Hepatocyte (in vitro differentiated cells): Measurements from ENCODE around the gene COL13A1. TPM values are rescaled to one million over a fixed set of nuclear protein-coding genes. Genes with fewer than 3 reads are reported as not detected.
A peak's percentile ranks its signal among the peaks of the same experiment; 100 is the strongest.

Source experiments
- DNase-seq: peaks from one replicate; pipeline ENCODE4 v3.0.0-alpha.2; 2016; ENCODE audit warnings: low spot score
- H2AFZ ChIP-seq: fragments of 200-600 bp; sonication (generic); 2 replicates; pipeline ENCODE4 v1.6.0; 2016; ENCODE audit warnings: antibody characterized with exemption, mild to moderate bottlenecking
- H3K27ac ChIP-seq: fragments of 200-600 bp; sonication (generic); 2 replicates; pipeline ENCODE4 v1.5.1; 2016; ENCODE audit warnings: mild to moderate bottlenecking
- H3K27me3 ChIP-seq: fragments of 200-600 bp; sonication (generic); 2 replicates; pipeline ENCODE4 v1.6.1; 2016
- H3K36me3 ChIP-seq: fragments of 200-600 bp; sonication (generic); replicated peaks from 2 replicates; pipeline ENCODE4 v1.5.1; 2016; ENCODE audit warnings: low read depth; ENCODE audit not compliant: insufficient read depth
- H3K4me1 ChIP-seq: fragments of 200-600 bp; sonication (generic); 2 replicates; pipeline ENCODE4 v1.5.1; 2016; ENCODE audit warnings: mild to moderate bottlenecking, moderate library complexity; ENCODE audit not compliant: insufficient read depth
- H3K4me2 ChIP-seq: fragments of 200-600 bp; sonication (generic); 2 replicates; pipeline ENCODE4 v1.6.0; 2016
- H3K4me3 ChIP-seq: fragments of 200-600 bp; sonication (generic); 2 replicates; pipeline ENCODE4 v1.5.1; 2016; ENCODE audit warnings: mild to moderate bottlenecking
- H3K79me2 ChIP-seq: fragments of 200-600 bp; sonication (generic); 2 replicates; pipeline ENCODE4 v1.6.0; 2017; ENCODE audit warnings: mild to moderate bottlenecking
- H3K9me2 ChIP-seq: fragments of 200-600 bp; sonication (generic); replicated peaks from 2 replicates; pipeline ENCODE4 v1.6.0; 2017; ENCODE audit warnings: mild to moderate bottlenecking; ENCODE audit not compliant: insufficient read depth
- H3K9me3 ChIP-seq: fragments of 200-600 bp; sonication (generic); 2 replicates; pipeline ENCODE4 v1.5.1; 2016; ENCODE audit warnings: low read depth, mild to moderate bottlenecking
- H4K20me1 ChIP-seq: fragments of 200-600 bp; sonication (generic); 2 replicates; pipeline ENCODE4 v1.6.0; 2016; ENCODE audit warnings: mild to moderate bottlenecking; ENCODE audit not compliant: insufficient read depth, poor library complexity, severe bottlenecking
- CTCF ChIP-seq: fragments of 200-600 bp; sonication (generic); IDR thresholded peaks from 2 replicates; pipeline ENCODE4 v1.5.1; 2016; ENCODE audit warnings: antibody characterized with exemption, mild to moderate bottlenecking; ENCODE audit not compliant: poor library complexity
- EZH2 ChIP-seq: fragments of 200-600 bp; sonication (generic); IDR thresholded peaks from 2 replicates; pipeline ENCODE4 v1.6.1; 2016; ENCODE audit warnings: antibody characterized with exemption, mild to moderate bottlenecking, borderline replicate concordance
- EZH2phosphoT487 ChIP-seq: fragments of 200-600 bp; sonication (generic); IDR thresholded peaks from one replicate; pipeline ENCODE4 v1.6.1; 2018; ENCODE audit warnings: antibody characterized with exemption, mild to moderate bottlenecking, low read depth, moderate library complexity; ENCODE audit not compliant: unreplicated experiment, severe bottlenecking
- WGBS: methylation state at CpG from one replicate; pipeline ENCODE4 v1.1.6; 2016; ENCODE audit warnings: low lambda C conversion rate; ENCODE audit errors: missing lambda C conversion rate; 5-methylcytosine and 5-hydroxymethylcytosine counted together
- polyA plus RNA-seq: library from polyadenylated mRNA; unstranded; fragments of >200 nt; fragmentation: Nextera tagmentation; extraction: Ambion mirVana; gene quantifications from 2 replicates; pipeline ENCODE4 v1.2.1, GENCODE V29; 2016
- total RNA-seq: library from RNA; depleted of rRNA; stranded (reverse); fragments of >200 nt; gene quantifications from 2 replicates; pipeline ENCODE4 v1.2.3, GENCODE V29; 2014

Gene COL13A1
- total and polyA plus RNA-seq, 2 experiments from 2014 or later = 4.5 to 8.5 TPM

- H3K9me3 ChIP-seq = no peaks in the 10 kb centered on the region
- peak overlapping the region; percentile 61 for H3K27ac ChIP-seq
- 73% methylated on average over 10 of the region's 10 CpGs for WGBS
- peaks cover 12% of the 10 kb centered on the region for H3K4me1 ChIP-seq
- TF ChIP-seq EZH2 (no peak), CTCF (no peak), EZH2phosphoT487 (no peak)
- peak; percentile 58 for DNase-seq
- no peaks in the 10 kb centered on the region for H4K20me1 ChIP-seq
- H3K9me2 ChIP-seq = no peaks in the 10 kb centered on the region
- H3K79me2 ChIP-seq = no peaks in the 10 kb centered on the region
- peak overlapping the region; percentile 23 for H3K4me2 ChIP-seq
- no peak overlapping the region for H3K4me3 ChIP-seq
- H3K27me3 ChIP-seq = no peaks in the 10 kb centered on the region
- H2AFZ ChIP-seq = no peak overlapping the region
- no peaks in the 10 kb centered on the region for H3K36me3 ChIP-seq
Measured at GRCh38 chr10:69854511-69855345, 53.0 kb downstream of the COL13A1 start.

GRCh38 chr10:69855346-69856111 lies 53.8 kb downstream of the COL13A1 start:
- Histone ChIP-seq H3K9me3 (no peaks in the 10 kb centered on the region), H3K9me2 (no peaks in the 10 kb centered on the region), H2AFZ (no peak overlapping the region), H3K79me2 (no peaks in the 10 kb centered on the region), H3K4me1 (peaks cover 12% of the 10 kb centered on the region), H3K4me3 (no peak overlapping the region), H4K20me1 (no peaks in the 10 kb centered on the region), H3K4me2 (no peak overlapping the region), H3K27me3 (no peaks in the 10 kb centered on the region), H3K27ac (peak overlapping the region; percentile 64), H3K36me3 (no peaks in the 10 kb centered on the region)
- 66% methylated on average over 6 of the region's 6 CpGs for WGBS
- DNase-seq = peak; percentile 61
- no peak for TF ChIP-seq CTCF

DNA sequence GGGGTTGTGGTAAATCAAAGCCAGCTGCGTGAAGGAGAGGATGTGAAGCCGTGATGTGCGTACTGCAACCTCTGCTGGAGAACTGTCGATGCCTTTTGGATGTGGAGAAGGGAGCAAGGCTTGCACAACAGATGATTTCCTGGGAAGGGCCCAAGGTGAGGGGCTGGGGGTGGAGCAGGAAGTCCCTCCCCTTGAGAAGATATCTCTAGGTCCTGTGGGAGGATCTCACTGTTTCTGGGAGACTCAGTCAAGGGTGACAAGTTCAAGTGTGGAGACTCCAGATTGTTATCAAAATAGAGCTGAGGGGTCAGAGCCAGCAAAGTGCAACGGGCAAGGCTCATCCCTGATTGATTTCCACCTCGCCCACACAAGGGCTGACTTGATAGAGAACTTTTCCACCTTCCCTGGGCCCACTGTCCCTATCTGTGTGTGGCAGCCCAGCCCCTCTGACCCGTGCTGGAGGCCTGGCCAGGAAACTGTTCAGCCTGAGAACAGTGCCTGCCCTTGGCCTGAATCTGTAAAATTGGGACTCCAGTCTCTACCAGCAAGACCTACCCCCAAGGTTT lies 55.0 kb downstream of the COL13A1 start:
- WGBS = 60% methylated on average over 7 of the region's 7 CpGs
- H3K27ac ChIP-seq = peak overlapping the region; percentile 21
- no peak for TF ChIP-seq EZH2phosphoT487
- no peak for TF ChIP-seq EZH2
- no peak for TF ChIP-seq CTCF
- no peaks in the 10 kb centered on the region for H3K9me2 ChIP-seq
- H3K79me2 ChIP-seq = no peaks in the 10 kb centered on the region
- H2AFZ ChIP-seq = no peak overlapping the region
- H3K4me1 ChIP-seq = peaks cover 5% of the 10 kb centered on the region
- H3K4me3 ChIP-seq = no peak overlapping the region
- H3K36me3 ChIP-seq = no peaks in the 10 kb centered on the region
- H3K4me2 ChIP-seq = no peak overlapping the region
- no peaks in the 10 kb centered on the region for H4K20me1 ChIP-seq
- no peaks in the 10 kb centered on the region for H3K9me3 ChIP-seq
- no peaks in the 10 kb centered on the region for H3K27me3 ChIP-seq
- DNase-seq = no peak
